IMR-90 (cell line): Measurements from ENCODE around the gene GADD45GIP1. TPM values are rescaled to one million over a fixed set of nuclear protein-coding genes. Genes with fewer than 3 reads are reported as not detected.

Source experiments
- ATAC-seq: fragments of 200-7000 bp; cut with Tn5 transposase; 2 replicates; pipeline ENCODE4 v1.9.1; 2020; ENCODE audit warnings: low read depth, mild to moderate bottlenecking, moderate library complexity
- Bru-seq: library from RNA; stranded (reverse); fragments of 400-500 nt; gene quantifications from one replicate; lab custom pipeline; 2021; lab: Mats Ljungman, UMichigan
- BruChase-seq, 2 experiments: library from RNA; stranded (reverse); fragments of 400-500 nt; gene quantifications; one replicate each; lab custom pipeline; 2021; lab: Mats Ljungman, UMichigan
- BruUV-seq: library from RNA; stranded (reverse); fragments of 400-500 nt; replicated peaks from 2 replicates; lab custom pipeline; 2021; lab: Mats Ljungman, UMichigan
- CTCF ChIA-PET: fragments of 300-600 bp; formaldehyde crosslinking; extraction: SDS; loops from one replicate; lab custom pipeline; 2021; ENCODE audit warnings: antibody characterized with exemption; lab: Yijun Ruan, JAX
- POLR2A ChIA-PET: fragments of 300-600 bp; sonication (Branson Sonifier 250); formaldehyde crosslinking; loops from one replicate; lab custom pipeline; 2022; ENCODE audit warnings: antibody characterized with exemption; ENCODE audit not compliant: unreplicated experiment; lab: Charles Lee
- DNase-seq: peaks from one replicate; pipeline ENCODE4 v3.0.0; 2013
- H2AFZ ChIP-seq: replicated peaks from 2 replicates; pipeline ENCODE3; 2013; ENCODE audit warnings: low read length, mild to moderate bottlenecking; ENCODE audit not compliant: poor library complexity
- H2AK5ac ChIP-seq: 2 replicates; pipeline ENCODE4 v1.6.1; 2013; ENCODE audit warnings: low read depth, low read length, inconsistent platforms
- H2AK9ac ChIP-seq: replicated peaks from 2 replicates; pipeline ENCODE3; 2013; ENCODE audit warnings: mild to moderate bottlenecking, low read depth, low read length, moderate library complexity; ENCODE audit not compliant: poor library complexity
- H2BK120ac ChIP-seq: 2 replicates; pipeline ENCODE4 v1.6.1; 2013; ENCODE audit warnings: low read depth, low read length, inconsistent platforms
- H2BK15ac ChIP-seq: 3 replicates; pipeline ENCODE4 v1.6.1; 2013; ENCODE audit warnings: low read depth, low read length, inconsistent platforms
- H2BK20ac ChIP-seq: 2 replicates; pipeline ENCODE4 v1.6.1; 2013; ENCODE audit warnings: low read depth, mild to moderate bottlenecking, inconsistent platforms, low read length, moderate library complexity
- H2BK5ac ChIP-seq: 2 replicates; pipeline ENCODE4 v1.6.1; 2013; ENCODE audit warnings: mild to moderate bottlenecking, low read depth, low read length, inconsistent platforms; ENCODE audit not compliant: poor library complexity, severe bottlenecking
- H3K14ac ChIP-seq: replicated peaks from 2 replicates; pipeline ENCODE4 v1.6.1; 2013; ENCODE audit warnings: low read depth, low read length, inconsistent platforms
- H3K18ac ChIP-seq: 2 replicates; pipeline ENCODE4 v1.6.1; 2013; ENCODE audit warnings: low read depth, low read length, control low read depth
- H3K23ac ChIP-seq: 2 replicates; pipeline ENCODE4 v1.6.1; 2013; ENCODE audit warnings: low read depth, low read length, inconsistent platforms
- H3K27ac ChIP-seq: 2 replicates; pipeline ENCODE4 v1.5.1; 2013; ENCODE audit warnings: mild to moderate bottlenecking, control low read depth, low read length; ENCODE audit not compliant: insufficient read depth
- H3K27me3 ChIP-seq: 2 replicates; pipeline ENCODE4 v1.6.1; 2013; ENCODE audit warnings: low read length; ENCODE audit not compliant: control insufficient read depth, insufficient read depth
- H3K36me3 ChIP-seq: 2 replicates; pipeline ENCODE4 v1.6.1; 2013; ENCODE audit warnings: low read length, mixed read lengths; ENCODE audit not compliant: control insufficient read depth, insufficient read depth
- H3K4ac ChIP-seq: 2 replicates; pipeline ENCODE4 v1.6.1; 2013; ENCODE audit warnings: low read depth, low read length, inconsistent platforms
- H3K4me1 ChIP-seq: 2 replicates; pipeline ENCODE4 v1.6.1; 2013; ENCODE audit warnings: low read length, mixed read lengths; ENCODE audit not compliant: control insufficient read depth, insufficient read depth
- H3K4me2 ChIP-seq: 2 replicates; pipeline ENCODE4 v1.6.1; 2013; ENCODE audit warnings: low read depth, mild to moderate bottlenecking, control low read depth, low read length, moderate library complexity
- H3K4me3 ChIP-seq: 2 replicates; pipeline ENCODE4 v1.5.1; 2013; ENCODE audit warnings: low read depth, mild to moderate bottlenecking, control low read depth, low read length, moderate library complexity; ENCODE audit not compliant: insufficient read depth
- H3K56ac ChIP-seq: 2 replicates; pipeline ENCODE4 v1.6.1; 2013; ENCODE audit warnings: low read length, inconsistent platforms; ENCODE audit not compliant: insufficient read depth; ENCODE audit errors: extremely low read depth
- H3K79me1 ChIP-seq, 2 experiments: 2 replicates each; pipeline ENCODE4 v1.6.1; 2013; ENCODE audit warnings: low read length in 2 of 2, inconsistent platforms in 1 of 2, low read depth in 1 of 2
- H3K9ac ChIP-seq: 2 replicates; pipeline ENCODE4 v1.6.1; 2013; ENCODE audit warnings: low read depth, low read length, control low read depth
- H3K9me1 ChIP-seq: 2 replicates; pipeline ENCODE4 v1.6.1; 2013; ENCODE audit warnings: low read length, inconsistent platforms; ENCODE audit not compliant: insufficient read depth
- H3K9me3 ChIP-seq: 2 replicates; pipeline ENCODE4 v1.6.1; 2013; ENCODE audit warnings: low read length; ENCODE audit not compliant: control insufficient read depth, insufficient read depth
- H4K20me1 ChIP-seq: 2 replicates; pipeline ENCODE4 v1.6.1; 2013; ENCODE audit warnings: low read length, inconsistent platforms; ENCODE audit not compliant: insufficient read depth
- H4K5ac ChIP-seq: 2 replicates; pipeline ENCODE4 v1.6.1; 2013; ENCODE audit warnings: mild to moderate bottlenecking, low read depth, low read length, control low read depth
- H4K8ac ChIP-seq, 2 experiments: 2 replicates each; pipeline ENCODE4 v1.6.1; 2013; ENCODE audit warnings: low read depth in 2 of 2, low read length in 2 of 2, control low read depth in 1 of 2, inconsistent platforms in 1 of 2
- H4K91ac ChIP-seq: 2 replicates; pipeline ENCODE4 v1.6.1; 2013; ENCODE audit warnings: low read depth, low read length, inconsistent platforms; ENCODE audit not compliant: insufficient read depth
- BHLHE40 ChIP-seq: fragments of 150-350 bp; IDR thresholded peaks from 2 replicates; pipeline ENCODE4 v1.6.1; 2016; ENCODE audit warnings: mild to moderate bottlenecking, low read depth, low read length
- CEBPB ChIP-seq: IDR thresholded peaks from 2 replicates; pipeline ENCODE4 v1.6.1; 2012; ENCODE audit warnings: low read depth, low read length, improper control_type of control experiment
- CHD1 ChIP-seq: IDR thresholded peaks from 2 replicates; pipeline ENCODE4 v1.6.1; 2012; ENCODE audit warnings: low read depth, low read length, improper control_type of control experiment
- FOS ChIP-seq: fragments of 150-350 bp; IDR thresholded peaks from 2 replicates; pipeline ENCODE4 v1.6.1; 2016; ENCODE audit warnings: low read depth, low read length
- MAFK ChIP-seq: IDR thresholded peaks from 2 replicates; pipeline ENCODE4 v1.6.1; 2012; ENCODE audit warnings: low read depth, low read length, improper control_type of control experiment
- MAZ ChIP-seq: IDR thresholded peaks from 2 replicates; pipeline ENCODE4 v1.6.1; 2012; ENCODE audit warnings: low read depth, mild to moderate bottlenecking, low read length, improper control_type of control experiment, moderate library complexity, borderline replicate concordance
- MXI1 ChIP-seq: IDR thresholded peaks from 2 replicates; pipeline ENCODE4 v1.6.1; 2012; ENCODE audit warnings: low read depth, mild to moderate bottlenecking, low read length, moderate library complexity, borderline replicate concordance
- NFE2L2 ChIP-seq: fragments of 150-350 bp; IDR thresholded peaks from 2 replicates; pipeline ENCODE4 v1.6.1; 2016; ENCODE audit warnings: low read depth, mild to moderate bottlenecking, low read length
- POLR2A ChIP-seq: IDR thresholded peaks from 2 replicates; pipeline ENCODE4 v1.6.1; 2012; ENCODE audit warnings: mild to moderate bottlenecking, low read depth, low read length
- RCOR1 ChIP-seq: IDR thresholded peaks from 2 replicates; pipeline ENCODE4 v1.6.1; 2012; ENCODE audit warnings: mild to moderate bottlenecking, low read length, improper control_type of control experiment; ENCODE audit not compliant: insufficient replicate concordance
- RFX5 ChIP-seq: IDR thresholded peaks from 2 replicates; pipeline ENCODE4 v1.8.0; 2012; ENCODE audit warnings: low read depth, mild to moderate bottlenecking, low read length, moderate library complexity
- SMC3 ChIP-seq: fragments of 150-350 bp; IDR thresholded peaks from 2 replicates; pipeline ENCODE4 v1.6.1; 2016; ENCODE audit warnings: low read depth, mild to moderate bottlenecking, antibody characterized with exemption, low read length, moderate library complexity
- WGBS, 2 experiments: methylation state at CpG; one replicate each; pipeline versions ENCODE4 v1.1.5 to v1.1.7; 2013; ENCODE audit warnings: missing lambda C conversion rate in 2 of 2; ENCODE audit not compliant: insufficient read length in 1 of 2; ENCODE audit errors: extremely low coverage in 2 of 2; 5-methylcytosine and 5-hydroxymethylcytosine counted together
- dilution Hi-C: fragments of 300-500 bp; cut with HindIII; formaldehyde crosslinking; loops from one replicate; pipeline ENCODE4 v1.14.3; 2018; ENCODE audit warnings: low sequenced_read_pairs; ENCODE audit not compliant: unreplicated experiment
- in situ Hi-C: fragments of 300-500 bp; cut with MboI; formaldehyde crosslinking; loops from 3 replicates; pipeline ENCODE4 v1.14.3; 2019; ENCODE audit warnings: low sequenced_read_pairs, inconsistent platforms, mixed read lengths
- intact Hi-C: fragments of 100-400 bp; cut with micrococcal nuclease; formaldehyde crosslinking; loops from 2 replicates; pipeline ENCODE4 v1.10.0; 2022
- long read RNA-seq: library from polyadenylated mRNA; unstranded; transcript quantifications from one replicate; pipeline ENCODE4 v2.0.0, GENCODE V29; 2021; ENCODE audit not compliant: unreplicated experiment
- polyA plus RNA-seq, 3 experiments: library from polyadenylated mRNA; depleted of rRNA; stranded (reverse); fragments of >200 nt; gene quantifications; 2 replicates each; pipeline ENCODE4 v1.2.3, GENCODE V29; 2012; ENCODE audit warnings: low replicate concordance in 1 of 3
- total RNA-seq: library from RNA; depleted of rRNA; stranded (reverse); fragments of >200 nt; gene quantifications from 2 replicates; pipeline ENCODE4 v1.2.3, GENCODE V29; 2012; rRNA removed
- TF ChIP-seq, protein P1 (sequence below): fragments of 150-350 bp; IDR thresholded peaks from 2 replicates; pipeline ENCODE4 v1.6.1; 2016; ENCODE audit warnings: low read depth, mild to moderate bottlenecking, low read length, moderate library complexity, borderline replicate concordance

The GADD45GIP1 gene
- total RNA-seq (13.3 and 22.5 TPM in 2 replicates), polyA plus RNA-seq (2012; rRNA removed) (42.4 and 64.7 TPM in 2 replicates), Bru-seq, nascent RNA (percentile 74 among the genes with signal in this experiment), BruChase-seq, experiment 1, labeled RNA remaining after a 6-hour chase (percentile 70 among the genes with signal in this experiment), BruChase-seq, experiment 2, labeled RNA remaining after a 2-hour chase (percentile 66 among the genes with signal in this experiment)
- polyA plus RNA-seq (2012; cell fraction: cytosol; rRNA removed): 94.5 and 111 TPM in 2 replicates
- 24.3 and 34.4 TPM in 2 replicates for polyA plus RNA-seq (2012; cell fraction: nucleus; rRNA removed; ENCODE audit: low replicate concordance)
- long read RNA-seq, transcript GADD45GIP1-201 (2 exons, 1,782 nt): major isoform, 75 of 91 reads
- long read RNA-seq, partial matches to known transcripts: 0 of 91 reads
- long read RNA-seq, other reads (novel, unspliced or antisense): 16 of 91 reads

DNA sequence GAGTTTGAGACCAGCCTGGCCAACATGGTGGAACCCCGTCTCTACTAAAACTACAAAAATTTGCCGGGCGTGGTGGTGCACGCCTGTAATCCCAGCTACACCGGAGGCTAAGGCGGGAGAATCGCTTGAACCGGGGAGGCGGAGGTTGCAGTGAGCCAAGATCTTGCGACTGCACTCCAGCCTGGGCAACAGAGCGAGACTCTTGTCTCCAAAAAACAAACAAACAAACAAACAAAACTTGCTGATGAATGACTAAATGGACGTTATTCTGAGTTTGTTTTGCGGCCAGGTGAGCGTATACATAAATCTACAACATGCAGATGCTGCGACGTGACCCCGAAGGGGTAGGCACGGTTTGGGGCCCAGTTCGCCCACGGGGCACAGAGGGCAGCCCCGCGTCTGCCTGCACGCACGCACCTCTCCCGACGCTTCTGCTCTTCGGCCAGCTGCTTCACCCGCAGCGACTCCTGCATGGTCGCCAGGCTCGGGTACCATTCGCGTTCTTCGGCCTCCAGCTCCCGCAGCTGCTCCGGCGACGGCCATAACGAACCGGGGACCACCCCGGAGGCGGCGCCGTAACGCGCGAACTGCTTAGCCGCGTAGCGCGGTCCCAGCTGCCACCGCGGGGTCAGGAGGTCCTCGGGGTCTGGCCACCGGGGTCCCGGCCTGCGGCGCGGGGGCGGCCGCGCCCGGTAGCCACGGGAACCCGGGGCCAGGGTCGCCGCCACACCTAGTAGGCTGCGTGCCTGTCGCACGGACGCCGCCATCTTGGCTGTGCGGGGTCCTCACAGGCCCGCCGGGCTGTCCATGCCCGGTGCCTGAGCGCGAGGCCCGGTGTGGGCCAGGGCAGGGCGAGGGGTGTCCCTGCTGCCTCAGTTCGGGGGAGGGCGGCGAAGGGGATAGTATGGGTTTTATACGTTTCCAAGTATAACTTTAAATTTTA lies at the start of gene GADD45GIP1:
Gene GADD45GIP1, minus strand, starts transcription at position 778 of the 943 bp plus-strand sequence. Its CDS starts 11 bp downstream, at position 767.
- Histone ChIP-seq H3K56ac (peak within 1 kb of the TSS; percentile 71), H2BK120ac (peak within 1 kb of the TSS; percentile 1; the same call in 1 of the 2 replicates), H3K9me3 (no peaks in the 10 kb centered on the region), H2AK5ac (peak within 1 kb of the TSS; percentile 83), H4K91ac (peak within 1 kb of the TSS; percentile 78), H3K9me1 (peaks cover 5% of the 10 kb centered on the region; the same call in 1 of the 2 replicates), H3K14ac (peak within 1 kb of the TSS; percentile 98), H3K27ac (peak within 1 kb of the TSS; percentile 88), H3K79me1 (peaks cover 15 to 49% of the 10 kb centered on the region in 2 experiments), H2BK20ac (no peak within 1 kb of the TSS), H4K8ac (peak within 1 kb of the TSS; percentile 94 to 98), H3K4ac (peak within 1 kb of the TSS; percentile 90), H3K4me2 (peak within 1 kb of the TSS; percentile 93), H3K36me3 (peaks cover 29% of the 10 kb centered on the region), H4K5ac (peak within 1 kb of the TSS; percentile 98), H3K9ac (peak within 1 kb of the TSS; percentile 93), H3K18ac (peak within 1 kb of the TSS; percentile 68), H3K27me3 (no peaks in the 10 kb centered on the region), H3K23ac (peak within 1 kb of the TSS; percentile 84), H2BK15ac (peak within 1 kb of the TSS; percentile 29; the same call in 1 of the 3 replicates), H2AFZ (peak within 1 kb of the TSS; percentile 92), H4K20me1 (peaks cover 25% of the 10 kb centered on the region; the same call in 1 of the 2 replicates), H2AK9ac (peak within 1 kb of the TSS; percentile 88), H3K4me3 (peak within 1 kb of the TSS; percentile 98), H2BK5ac (peak within 1 kb of the TSS; percentile 83), H3K4me1 (peaks cover 25% of the 10 kb centered on the region)
- ChIA-PET CTCF (interaction anchor here (3.2 kb wide), 1 partner anchor 9 kb away, joined by 18 read pairs; no protein-coding TSS in a partner anchor), POLR2A (interaction anchor here (1.0 kb wide), 1 partner anchor 11 kb away, joined by 4 read pairs; the partner anchor contains the start of gene RAD23A)
- DNase-seq: peak; percentile 69
- ATAC-seq: peak; percentile 93
- dilution Hi-C loops: no loop called here
- in situ Hi-C loops: no loop called here
- TF ChIP-seq MAFK: no peak
- TF ChIP-seq, protein P1, sequence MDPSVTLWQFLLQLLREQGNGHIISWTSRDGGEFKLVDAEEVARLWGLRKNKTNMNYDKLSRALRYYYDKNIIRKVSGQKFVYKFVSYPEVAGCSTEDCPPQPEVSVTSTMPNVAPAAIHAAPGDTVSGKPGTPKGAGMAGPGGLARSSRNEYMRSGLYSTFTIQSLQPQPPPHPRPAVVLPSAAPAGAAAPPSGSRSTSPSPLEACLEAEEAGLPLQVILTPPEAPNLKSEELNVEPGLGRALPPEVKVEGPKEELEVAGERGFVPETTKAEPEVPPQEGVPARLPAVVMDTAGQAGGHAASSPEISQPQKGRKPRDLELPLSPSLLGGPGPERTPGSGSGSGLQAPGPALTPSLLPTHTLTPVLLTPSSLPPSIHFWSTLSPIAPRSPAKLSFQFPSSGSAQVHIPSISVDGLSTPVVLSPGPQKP: no peak
- TF ChIP-seq RCOR1: no peak
- no peak for TF ChIP-seq SMC3
- TF ChIP-seq MXI1: peak; percentile 69; the same call in 1 of the 2 replicates
- no peak for TF ChIP-seq NFE2L2
- TF ChIP-seq POLR2A: peak; percentile 92
- no peak for TF ChIP-seq FOS
- peak; percentile 54; the same call in 1 of the 2 replicates for TF ChIP-seq MAZ
- no peak for TF ChIP-seq BHLHE40
- TF ChIP-seq CEBPB: no peak
- TF ChIP-seq CHD1: no peak
- no peak for TF ChIP-seq RFX5
- BruUV-seq: TSS peak; percentile 55
- intact Hi-C loops: no loop called here
- 14% methylated on average over 28 of the region's 84 CpGs; no CpG with 5 or more reads in 1 of the 2 experiments for WGBS, 2 experiments
